ENCODE data around the gene ZBTB7C. TPM values are rescaled to one million over a fixed set of nuclear protein-coding genes. Genes with fewer than 3 reads are reported as not detected.

ZBTB7C gene
- polyA plus RNA-seq, 1 of the 3 experiments (the other 2 are of a cell fraction) = 0.05 TPM

DNA sequence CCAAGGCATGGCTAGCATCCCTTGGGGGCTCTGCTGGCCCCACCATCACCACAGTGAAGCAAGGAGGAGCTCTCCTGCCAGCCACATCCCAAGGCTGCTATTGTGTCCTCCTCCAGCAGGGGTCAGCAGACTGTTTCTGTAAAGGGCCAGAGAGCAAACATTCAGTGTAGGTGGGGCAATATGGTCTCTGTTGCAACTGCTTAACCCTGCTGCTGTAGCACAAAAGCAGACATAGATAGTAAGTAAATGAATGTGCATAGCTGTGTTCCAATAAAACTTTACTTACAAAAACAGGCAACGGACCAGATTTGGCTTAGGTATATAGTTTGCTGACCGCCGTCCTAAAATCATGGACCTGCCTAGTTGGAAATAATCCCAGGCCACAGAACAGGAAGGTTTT is 36.4 kb upstream of the ZBTB7C start:
- POLR2A ChIA-PET = interaction anchor here (1.0 kb wide), 1 partner anchor 214 kb away, joined by 3 read pairs; no protein-coding TSS in a partner anchor
- H3K4me2 ChIP-seq = no peak overlapping the region
- no peaks in the 10 kb centered on the region for H4K20me1 ChIP-seq (ENCODE audit: insufficient read depth)
- no peaks in the 10 kb centered on the region for H3K9me2 ChIP-seq
- 100% methylated on average over 3 of the region's 3 CpGs for WGBS (ENCODE audit: low lambda C conversion rate)
- no peaks in the 10 kb centered on the region for H3K79me2 ChIP-seq (ENCODE audit: insufficient read depth)
- H3K27me3 ChIP-seq (ENCODE audit: insufficient read depth) = peaks cover 56% of the 10 kb centered on the region; the same call in 1 of the 2 replicates
- peaks cover 0 to 21% of the 10 kb centered on the region in 2 experiments; a peak in 1 of 4 replicates for H3K4me1 ChIP-seq (ENCODE audit: control insufficient read depth in 1 of 2, insufficient read depth in 2 of 2, low read depth in 1 of 2, low read length in 1 of 2)
- CTCF ChIA-PET = interaction anchor here (0.6 to 15.1 kb wide), 66 partner anchors 9 to 1268 kb away, joined by 3 to 333 read pairs (median 4); partner anchors contain the start of gene ZBTB7C
- TF ChIP-seq NRF1 (IDR thresholded peaks at IDR 0.05; ENCODE audit: low read depth, low read length) (no peak), RAD21 (IDR thresholded peaks at IDR 0.05; ENCODE audit: low read length) (peak; percentile 68), USF1 (IDR thresholded peaks at IDR 0.05; ENCODE audit: borderline replicate concordance, low read depth) (no peak), CHD2 (IDR thresholded peaks at IDR 0.05; ENCODE audit: low read length, partially characterized antibody) (no peak), MXI1 (IDR thresholded peaks at IDR 0.05; ENCODE audit: low read depth, low read length) (no peak), YY1 (IDR thresholded peaks at IDR 0.05; ENCODE audit: low read depth) (no peak), SMC3 (IDR thresholded peaks at IDR 0.05; ENCODE audit: low read depth, low read length) (peak; percentile 48)
- TF ChIP-seq, protein P1, sequence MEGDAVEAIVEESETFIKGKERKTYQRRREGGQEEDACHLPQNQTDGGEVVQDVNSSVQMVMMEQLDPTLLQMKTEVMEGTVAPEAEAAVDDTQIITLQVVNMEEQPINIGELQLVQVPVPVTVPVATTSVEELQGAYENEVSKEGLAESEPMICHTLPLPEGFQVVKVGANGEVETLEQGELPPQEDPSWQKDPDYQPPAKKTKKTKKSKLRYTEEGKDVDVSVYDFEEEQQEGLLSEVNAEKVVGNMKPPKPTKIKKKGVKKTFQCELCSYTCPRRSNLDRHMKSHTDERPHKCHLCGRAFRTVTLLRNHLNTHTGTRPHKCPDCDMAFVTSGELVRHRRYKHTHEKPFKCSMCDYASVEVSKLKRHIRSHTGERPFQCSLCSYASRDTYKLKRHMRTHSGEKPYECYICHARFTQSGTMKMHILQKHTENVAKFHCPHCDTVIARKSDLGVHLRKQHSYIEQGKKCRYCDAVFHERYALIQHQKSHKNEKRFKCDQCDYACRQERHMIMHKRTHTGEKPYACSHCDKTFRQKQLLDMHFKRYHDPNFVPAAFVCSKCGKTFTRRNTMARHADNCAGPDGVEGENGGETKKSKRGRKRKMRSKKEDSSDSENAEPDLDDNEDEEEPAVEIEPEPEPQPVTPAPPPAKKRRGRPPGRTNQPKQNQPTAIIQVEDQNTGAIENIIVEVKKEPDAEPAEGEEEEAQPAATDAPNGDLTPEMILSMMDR (IDR thresholded peaks at IDR 0.05) = peak; percentile 88
- H3K36me3 ChIP-seq (replicated peaks in 1 of 2; ENCODE audit: control insufficient read depth in 1 of 2, insufficient read depth in 2 of 2, low read length in 1 of 2) = no peaks in the 10 kb centered on the region
- no peak overlapping the region for H2AFZ ChIP-seq (ENCODE audit: low read depth)
- peak; percentile 66 for DNase-seq
- no peak overlapping the region for H3K9ac ChIP-seq
- H3K27ac ChIP-seq (ENCODE audit: low read depth in 2 of 2, low read length in 1 of 2) = peak overlapping the region in 1 of 2 experiments; percentile 22; a peak in 1 of 4 replicates
- no peaks in the 10 kb centered on the region for H3K9me3 ChIP-seq
- H3K4me3 ChIP-seq (ENCODE audit: low read depth in 2 of 2, low read length in 1 of 2) = peak overlapping the region in 1 of 2 experiments; percentile 21; a peak in 1 of 4 replicates
- no peaks in the 10 kb centered on the region for H3F3A ChIP-seq (replicated peaks; ENCODE audit: insufficient read depth)

DNA sequence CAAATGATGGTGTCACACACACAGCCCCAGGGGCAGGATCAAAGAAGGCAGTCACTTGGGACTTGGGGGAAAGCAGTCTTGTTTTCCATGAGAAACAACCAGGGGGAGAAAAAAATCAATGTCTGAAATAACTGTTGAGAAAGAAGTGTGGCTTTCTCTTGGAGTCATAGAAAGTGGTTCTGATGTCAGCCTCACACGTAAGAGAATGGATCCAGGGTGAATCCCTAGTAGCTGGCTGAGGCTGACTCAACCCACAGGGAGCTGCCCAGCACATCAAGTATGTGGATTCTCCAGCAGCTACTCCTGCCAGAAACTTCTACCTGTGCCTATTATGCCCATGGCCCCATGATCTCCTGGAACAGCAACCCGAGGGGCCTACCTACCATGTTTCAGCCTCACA is 33.6 kb upstream of the ZBTB7C start:
- peaks cover 59% of the 10 kb centered on the region; the same call in 1 of the 2 replicates for H3K27me3 ChIP-seq (ENCODE audit: insufficient read depth)
- peaks cover 0 to 21% of the 10 kb centered on the region in 2 experiments; a peak in 1 of 4 replicates for H3K4me1 ChIP-seq (ENCODE audit: control insufficient read depth in 1 of 2, insufficient read depth in 2 of 2, low read depth in 1 of 2, low read length in 1 of 2)
- H3K4me3 ChIP-seq (ENCODE audit: low read depth in 2 of 2, low read length in 1 of 2) = no peak overlapping the region
- ChIA-PET CTCF (interaction anchor here (1.0 to 15.1 kb wide), 8 partner anchors 17 to 424 kb away, joined by 3 to 333 read pairs (median 4); no protein-coding TSS in a partner anchor), POLR2A (interaction anchor here (0.9 kb wide), 1 partner anchor 14 kb away, joined by 3 read pairs; no protein-coding TSS in a partner anchor)
- H3K79me2 ChIP-seq (ENCODE audit: insufficient read depth) = no peaks in the 10 kb centered on the region
- no peaks in the 10 kb centered on the region for H4K20me1 ChIP-seq (ENCODE audit: insufficient read depth)
- H3K27ac ChIP-seq (ENCODE audit: low read depth in 2 of 2, low read length in 1 of 2) = no peak overlapping the region
- H3K36me3 ChIP-seq (replicated peaks in 1 of 2; ENCODE audit: control insufficient read depth in 1 of 2, insufficient read depth in 2 of 2, low read length in 1 of 2) = no peaks in the 10 kb centered on the region
- no peak for TF ChIP-seq RAD21 (IDR thresholded peaks at IDR 0.05; ENCODE audit: low read length)
- TF ChIP-seq CHD2 (IDR thresholded peaks at IDR 0.05; ENCODE audit: low read length, partially characterized antibody) = no peak
- TF ChIP-seq IRF3 (IDR thresholded peaks at IDR 0.05; ENCODE audit: low read depth, low read length) = no peak
- no peak for TF ChIP-seq NFIC (IDR thresholded peaks at IDR 0.05; ENCODE audit: borderline replicate concordance)
- no peak for TF ChIP-seq TCF12 (IDR thresholded peaks at IDR 0.05)
- TF ChIP-seq TEAD4 (IDR thresholded peaks at IDR 0.05; ENCODE audit: borderline replicate concordance, insufficient read depth) = no peak
- 64% methylated on average over 2 of the region's 2 CpGs for WGBS (ENCODE audit: low lambda C conversion rate)
- no peak overlapping the region for H3K9ac ChIP-seq
- no peak overlapping the region for H3K4me2 ChIP-seq
- no peaks in the 10 kb centered on the region for H3K9me3 ChIP-seq
- H2AFZ ChIP-seq (ENCODE audit: low read depth) = no peak overlapping the region
- H3K9me2 ChIP-seq = no peaks in the 10 kb centered on the region
- H3F3A ChIP-seq (replicated peaks; ENCODE audit: insufficient read depth) = no peaks in the 10 kb centered on the region
- DNase-seq = no peak

Data from SK-N-SH (cell line).